Endothelial cell of umbilical vein (primary cell): ENCODE results near the gene SLCO3A1. TPM values are rescaled to one million over a fixed set of nuclear protein-coding genes. Genes with fewer than 3 reads are reported as not detected.

Source experiments
- BruUV-seq: library from RNA; stranded (reverse); fragments of 400-500 nt; replicated peaks from 2 replicates; lab custom pipeline; 2021; lab: Mats Ljungman, UMichigan
- CTCF ChIA-PET: fragments of 300-600, 350-600 bp; sonication (Branson Sonifier 250); formaldehyde crosslinking; loops from one replicate; lab custom pipeline; 2021; ENCODE audit warnings: antibody characterized with exemption, inconsistent platforms; lab: Charles Lee
- POLR2A ChIA-PET: fragments of 300-600, 350-600 bp; sonication (Branson Sonifier 250); formaldehyde crosslinking; loops from one replicate; lab custom pipeline; 2021; ENCODE audit warnings: antibody characterized with exemption, inconsistent platforms; lab: Charles Lee
- DNase-seq: peaks from one replicate; pipeline ENCODE4 v3.0.0-alpha.2; 2011; ENCODE audit warnings: low read depth, low spot score
- FAIRE-seq: peaks from 2 replicates; lab custom pipeline; 2011; peaks lifted over from hg19 to GRCh38; lab: Jason Lieb, UNC
- H2AFZ ChIP-seq: 2 replicates; pipeline ENCODE4 v1.6.0; 2012; ENCODE audit warnings: low read depth, low read length, control low read depth, inconsistent platforms
- H3K27ac ChIP-seq: 2 replicates; pipeline ENCODE4 v1.5.1; 2011; ENCODE audit warnings: low read depth, mild to moderate bottlenecking, control low read depth, low read length, moderate library complexity; ENCODE audit not compliant: insufficient read depth
- H3K27me3 ChIP-seq, 2 experiments: 2 replicates each; pipeline versions ENCODE4 v1.6.0 to v1.6.1; 2011; ENCODE audit warnings: low read length in 2 of 2, mixed read lengths in 1 of 2; ENCODE audit not compliant: control insufficient read depth in 2 of 2, insufficient read depth in 2 of 2
- H3K36me3 ChIP-seq, 2 experiments: 2 replicates in 1 of 2; 3 replicates in 1 of 2; pipeline ENCODE4 v1.5.1; 2011; ENCODE audit warnings: low read length in 2 of 2, mild to moderate bottlenecking in 1 of 2, moderate library complexity in 1 of 2; ENCODE audit not compliant: control insufficient read depth in 2 of 2, insufficient read depth in 2 of 2; ENCODE audit errors: extremely low read depth in 1 of 2
- H3K4me1 ChIP-seq: 3 replicates; pipeline ENCODE4 v1.5.1; 2011; ENCODE audit warnings: mild to moderate bottlenecking, low read length; ENCODE audit not compliant: control insufficient read depth, insufficient read depth; ENCODE audit errors: extremely low read depth
- H3K4me2 ChIP-seq: 2 replicates; pipeline ENCODE4 v1.6.1; 2011; ENCODE audit warnings: low read length, control low read depth, mixed read lengths; ENCODE audit not compliant: insufficient read depth
- H3K4me3 ChIP-seq, 3 experiments: fragments of 200-600 bp in 1 of 3; sonication (generic), shearing (Covaris generic) in 1 of 3; replicated peaks in 1 of 3; 2 replicates each; pipeline ENCODE4 v1.5.1; 2011 to 2016; ENCODE audit warnings: control low read depth in 3 of 3, low read length in 3 of 3, mild to moderate bottlenecking in 2 of 3, inconsistent platforms in 1 of 3, low read depth in 1 of 3, moderate library complexity in 1 of 3; ENCODE audit not compliant: insufficient read depth in 1 of 3
- H3K79me2 ChIP-seq: 2 replicates; pipeline ENCODE4 v1.6.0; 2012; ENCODE audit warnings: low read length, inconsistent platforms; ENCODE audit not compliant: control insufficient read depth, insufficient read depth
- H3K9ac ChIP-seq: replicated peaks from 2 replicates; pipeline ENCODE3; 2011; ENCODE audit warnings: low read length, control low read depth; ENCODE audit not compliant: insufficient read depth; ENCODE audit errors: extremely low read depth
- H3K9me1 ChIP-seq: replicated peaks from 3 replicates; pipeline ENCODE4 v1.6.0; 2011; ENCODE audit warnings: mild to moderate bottlenecking, low read length; ENCODE audit not compliant: control insufficient read depth, insufficient read depth; ENCODE audit errors: extremely low read depth
- H3K9me3 ChIP-seq: replicated peaks from 2 replicates; pipeline ENCODE4 v1.5.1; 2012; ENCODE audit warnings: low read length, inconsistent platforms; ENCODE audit not compliant: control insufficient read depth, insufficient read depth
- H4K20me1 ChIP-seq: replicated peaks from 2 replicates; pipeline ENCODE3; 2011; ENCODE audit warnings: mild to moderate bottlenecking, low read length; ENCODE audit not compliant: control insufficient read depth, insufficient read depth; ENCODE audit errors: extremely low read depth
- CTCF ChIP-seq, 2 donors: IDR thresholded peaks; 1 replicate in 1 of 2; 2 replicates in 1 of 2; pipeline ENCODE4 v1.5.1; 2011; ENCODE audit warnings: low read length in 2 of 2, mild to moderate bottlenecking in 2 of 2, moderate library complexity in 2 of 2, control low read depth in 1 of 2, inconsistent platforms in 1 of 2, low read depth in 1 of 2; ENCODE audit not compliant: insufficient read depth in 1 of 2; ENCODE audit errors: extremely low read depth in 1 of 2
- EZH2 ChIP-seq: IDR thresholded peaks from 2 replicates; pipeline ENCODE4 v1.6.1; 2012; ENCODE audit warnings: borderline replicate concordance, low read depth, mild to moderate bottlenecking, moderate library complexity, low read length, inconsistent platforms; ENCODE audit not compliant: severe bottlenecking
- FOS ChIP-seq: IDR thresholded peaks from 2 replicates; pipeline ENCODE4 v1.6.1; 2011; ENCODE audit warnings: mild to moderate bottlenecking, low read length, moderate library complexity, borderline replicate concordance; ENCODE audit not compliant: insufficient read depth
- GATA2 ChIP-seq: IDR thresholded peaks from 2 replicates; pipeline ENCODE4 v1.7.0; 2011; ENCODE audit warnings: low read depth, mild to moderate bottlenecking, moderate library complexity, mixed read lengths, low read length; ENCODE audit not compliant: insufficient read length, insufficient read depth
- JUN ChIP-seq: IDR thresholded peaks from 2 replicates; pipeline ENCODE4 v1.6.1; 2011; ENCODE audit warnings: borderline replicate concordance, low read depth; ENCODE audit not compliant: insufficient read length, insufficient read depth
- MYC ChIP-seq: IDR thresholded peaks from one replicate; pipeline ENCODE4 v1.6.1; 2011; ENCODE audit warnings: mild to moderate bottlenecking, low read depth, low read length
- POLR2A ChIP-seq: IDR thresholded peaks from 2 replicates; pipeline ENCODE4 v1.6.1; 2012; ENCODE audit warnings: low read depth, mild to moderate bottlenecking, control low read depth, low read length
- POLR2AphosphoS5 ChIP-seq: IDR thresholded peaks from 2 replicates; pipeline ENCODE4 v1.6.1; 2012; ENCODE audit warnings: low read depth, mild to moderate bottlenecking, control low read depth, low read length, moderate library complexity; ENCODE audit not compliant: insufficient read depth
- dilution Hi-C: fragments of 300-500 bp; cut with MboI; formaldehyde crosslinking; loops from one replicate; pipeline ENCODE4 v1.15.0; 2019; ENCODE audit warnings: low sequenced_read_pairs; ENCODE audit not compliant: extremely low pct_ligation_motif_present
- intact Hi-C: fragments of 100-400 bp; cut with micrococcal nuclease; formaldehyde crosslinking; loops from one replicate; pipeline ENCODE4 v1.10.0; 2022
- polyA plus RNA-seq, 4 experiments: library from polyadenylated mRNA; depleted of rRNA in 3 of 4; stranded (reverse) in 3 of 4; unstranded in 1 of 4; fragments of >200 nt; gene quantifications; 2 replicates each; pipeline versions ENCODE4 v1.2.1 to v1.2.3, GENCODE V29; 2011 to 2012; ENCODE audit warnings: missing spikeins in 1 of 4
- total RNA-seq: library from RNA; stranded (reverse); gene quantifications from 2 replicates; pipeline ENCODE4 v1.2.3, GENCODE V29; 2021
- TF ChIP-seq, protein P1 (sequence below): IDR thresholded peaks from 2 replicates; pipeline ENCODE4 v1.6.1; 2011; ENCODE audit not compliant: insufficient read depth, insufficient read length

SLCO3A1 gene
- total and polyA plus RNA-seq, 2 donors (not counting 3 experiments of a cell fraction or from before 2014, with no cell fraction given), result 0.88 to 0.92 TPM

DNA sequence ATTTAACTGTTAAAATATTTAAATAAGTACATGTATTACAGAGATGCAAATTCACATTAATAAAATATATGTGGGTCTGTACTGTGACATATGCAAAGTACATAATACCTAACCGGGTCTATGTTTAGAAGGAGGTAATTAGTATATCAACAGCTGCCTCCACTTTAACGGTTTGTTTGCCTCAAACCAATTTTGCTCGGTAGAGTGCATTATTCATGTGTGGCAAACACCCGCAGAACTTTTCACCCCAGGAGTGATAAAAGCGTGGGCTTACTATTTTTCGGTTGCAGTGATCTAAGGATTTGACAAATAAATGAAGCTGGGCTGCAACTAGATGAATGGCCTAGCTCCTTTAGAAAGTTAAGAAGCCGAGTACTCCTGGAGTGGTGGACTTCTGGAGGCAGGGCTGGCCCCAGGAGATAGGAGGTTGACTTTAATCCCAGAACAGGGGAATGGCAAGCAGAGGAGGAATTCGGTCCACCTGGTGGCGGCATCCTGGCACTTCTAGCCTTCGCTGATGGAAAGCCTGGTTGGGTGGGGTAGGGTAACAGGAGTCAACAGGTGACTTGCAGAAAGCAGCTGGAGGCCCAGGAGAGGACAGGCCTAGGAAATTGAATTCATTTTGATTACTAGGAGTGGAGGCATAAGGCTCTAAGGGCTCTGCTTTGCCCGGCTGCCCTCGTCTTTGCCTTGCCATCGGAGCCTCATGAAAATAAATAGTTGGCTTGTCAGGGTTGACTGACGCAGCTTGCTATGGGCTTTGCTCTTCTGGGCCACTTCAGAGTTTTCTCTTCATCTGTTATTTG, 2.4 kb downstream of the SLCO3A1 start:
- TF ChIP-seq, protein P1, sequence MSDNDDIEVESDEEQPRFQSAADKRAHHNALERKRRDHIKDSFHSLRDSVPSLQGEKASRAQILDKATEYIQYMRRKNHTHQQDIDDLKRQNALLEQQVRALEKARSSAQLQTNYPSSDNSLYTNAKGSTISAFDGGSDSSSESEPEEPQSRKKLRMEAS, result no peak
- TF ChIP-seq FOS (no peak), POLR2AphosphoS5 (no peak), MYC (no peak)
- Histone ChIP-seq H4K20me1 (no peaks in the 10 kb centered on the region), H2AFZ (no peak overlapping the region), H3K79me2 (no peaks in the 10 kb centered on the region), H3K9me1 (no peaks in the 10 kb centered on the region), H3K27me3 (peaks cover 9 to 10% of the 10 kb centered on the region in 2 experiments), H3K27ac (no peak overlapping the region), H3K4me1 (peaks cover 3% of the 10 kb centered on the region), H3K36me3 (no peaks in the 10 kb centered on the region), H3K9ac (no peak overlapping the region), H3K4me2 (no peak overlapping the region), H3K4me3 (no peak overlapping the region), H3K9me3 (no peaks in the 10 kb centered on the region)
- no TSS peak for BruUV-seq
- no peak for FAIRE-seq
- CTCF ChIA-PET, result no interaction called here
- DNase-seq, result no peak
- dilution Hi-C loops, result no loop called here
- intact Hi-C loops, result no loop called here
- POLR2A ChIA-PET, result no interaction called here

DNA sequence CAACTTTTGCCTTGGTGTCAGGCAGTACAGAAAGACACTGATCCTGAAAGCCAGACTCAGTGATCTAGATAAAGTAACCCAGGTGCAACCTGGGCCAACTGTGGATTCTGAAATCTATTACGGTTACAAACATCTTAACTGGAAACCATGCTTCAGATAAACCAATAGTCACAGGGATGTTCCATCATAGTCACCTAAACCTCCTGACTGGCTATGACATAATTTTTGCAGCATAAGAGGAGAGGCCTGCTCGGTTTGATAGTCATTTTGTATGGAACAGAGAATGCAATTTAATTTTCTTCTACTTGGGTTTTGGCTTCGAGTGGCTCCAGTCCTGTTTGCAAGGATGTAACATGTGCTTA, 3.7 kb downstream of the SLCO3A1 start:
- DNase-seq (no peak), FAIRE-seq (no peak)
- H3K27me3 ChIP-seq, result peaks cover 9 to 10% of the 10 kb centered on the region in 2 experiments
- H3K4me1 ChIP-seq, result peaks cover 3% of the 10 kb centered on the region
- no peaks in the 10 kb centered on the region for H3K36me3 ChIP-seq
- BruUV-seq, result no TSS peak
- H3K27ac ChIP-seq, result no peak overlapping the region
- TF ChIP-seq FOS (no peak), JUN (no peak), POLR2A (no peak), GATA2 (no peak), EZH2 (no peak), CTCF (IDR thresholded peaks at IDR 0.05; ENCODE audit: extremely low read depth in 1 of 2, insufficient read depth in 1 of 2, low read depth in 1 of 2, low read length in 2 of 2) (no peak), POLR2AphosphoS5 (no peak), MYC (no peak)
- TF ChIP-seq, protein P1, result no peak
- H4K20me1 ChIP-seq, result no peaks in the 10 kb centered on the region
- H3K4me2 ChIP-seq, result no peak overlapping the region
- H3K9ac ChIP-seq, result no peak overlapping the region
- ChIA-PET CTCF (no interaction called here), POLR2A (no interaction called here)
- dilution Hi-C loops (no loop called here), intact Hi-C loops (no loop called here)
- H3K9me1 ChIP-seq, result no peaks in the 10 kb centered on the region
- no peaks in the 10 kb centered on the region for H3K9me3 ChIP-seq
- no peaks in the 10 kb centered on the region for H3K79me2 ChIP-seq
- no peak overlapping the region for H3K4me3 ChIP-seq
- no peak overlapping the region for H2AFZ ChIP-seq
